A549 (cell line): ENCODE results near the gene MUC12. TPM values are rescaled to one million over a fixed set of nuclear protein-coding genes. Genes with fewer than 3 reads are reported as not detected.
"Not testable (repeated sequence)": the region's sequence is repeated elsewhere in the genome, so short reads cannot be mapped to it uniquely, and the experiment has no call there.

Experiments
- ATAC-seq, 2 experiments: fragments of 200-7000 bp in 1 of 2; fragments of >200 bp in 1 of 2; cut with Nextera tagmentation in 1 of 2; cut with Tn5 transposase in 1 of 2; 3 replicates each; pipeline versions ENCODE4 v1.8.0 to v1.9.1; 2018 to 2020; ENCODE audit warnings: mild to moderate bottlenecking in 1 of 2, moderate library complexity in 1 of 2
- CTCF ChIA-PET: fragments of 300-600 bp; sonication (Branson Sonifier 250); formaldehyde crosslinking; extraction: SDS; loops from one replicate; lab custom pipeline; 2021; ENCODE audit warnings: antibody characterized with exemption, inconsistent platforms; lab: Yijun Ruan, JAX
- POLR2A ChIA-PET: fragments of 350-600 bp; formaldehyde crosslinking; extraction: SDS; loops from one replicate; lab custom pipeline; 2021; ENCODE audit warnings: antibody characterized with exemption, inconsistent platforms; lab: Yijun Ruan, JAX
- DNase-seq, 2 experiments: peaks; one replicate each; pipeline versions ENCODE4 v3.0.0 to v3.0.0-alpha.2; 2011 to 2016; ENCODE audit warnings: low read depth in 1 of 2, low spot score in 1 of 2
- FAIRE-seq: peaks from 2 replicates; lab custom pipeline; 2011; peaks lifted over from hg19 to GRCh38; lab: Jason Lieb, UNC
- H3K27ac ChIP-seq, 2 experiments: fragments of >200 bp; sonication (Bioruptor Twin); formaldehyde crosslinking; 3 replicates each; pipeline ENCODE4 v1.5.1; 2016 to 2017
- H3K4me1 ChIP-seq: fragments of >200 bp; sonication (Bioruptor Twin); formaldehyde crosslinking; 3 replicates; pipeline ENCODE4 v1.6.1; 2016
- H3K4me2 ChIP-seq: fragments of >200 bp; sonication (Bioruptor Twin); formaldehyde crosslinking; 3 replicates; pipeline ENCODE4 v1.6.1; 2016
- H3K4me3 ChIP-seq: fragments of >200 bp; sonication (Bioruptor Twin); formaldehyde crosslinking; 3 replicates; pipeline ENCODE4 v1.5.1; 2016
- H3K9me3 ChIP-seq: fragments of >200 bp; sonication (Bioruptor Twin); formaldehyde crosslinking; 3 replicates; pipeline ENCODE4 v1.6.1; 2016
- CBX8 ChIP-seq: fragments of 200-600 bp; sonication (generic); IDR thresholded peaks from 2 replicates; pipeline ENCODE4 v1.6.1; 2016
- CEBPB ChIP-seq, 2 experiments: fragments of >200 bp in 1 of 2; sonication (Bioruptor Twin) in 1 of 2; formaldehyde crosslinking in 1 of 2; IDR thresholded peaks; 2 replicates each; pipeline ENCODE4 v1.6.1; 2012 to 2016
- CHD4 ChIP-seq: fragments of 200-600 bp; sonication (generic); IDR thresholded peaks from 2 replicates; pipeline ENCODE4 v1.6.1; 2016; ENCODE audit warnings: antibody characterized with exemption, mild to moderate bottlenecking, borderline replicate concordance
- CTCF ChIP-seq: fragments of >200 bp; sonication (Bioruptor Twin); formaldehyde crosslinking; IDR thresholded peaks from 3 replicates; pipeline ENCODE4 v1.5.1; 2016
- ELK1 ChIP-seq: fragments of 150-350 bp; IDR thresholded peaks from 2 replicates; pipeline ENCODE4 v1.6.1; 2014; ENCODE audit warnings: low read depth, mild to moderate bottlenecking, low read length
- FOSB ChIP-seq: fragments of 250-450 bp; sonication (Bioruptor Pico); IDR thresholded peaks from 2 replicates; pipeline ENCODE4 v1.5.0; 2020; ENCODE audit warnings: mild to moderate bottlenecking, moderate library complexity
- HOXA7 ChIP-seq: fragments of 250-450 bp; sonication (Bioruptor Pico); IDR thresholded peaks from 2 replicates; pipeline ENCODE4 v1.5.0; 2020; ENCODE audit warnings: mild to moderate bottlenecking, moderate library complexity
- HOXB5 ChIP-seq: fragments of 250-450 bp; sonication (Bioruptor Pico); IDR thresholded peaks from 2 replicates; pipeline ENCODE4 v1.5.0; 2020; ENCODE audit warnings: mild to moderate bottlenecking, moderate library complexity
- JUN ChIP-seq, 2 experiments: fragments of >200 bp; sonication (Bioruptor Twin); formaldehyde crosslinking; IDR thresholded peaks; 2 replicates in 1 of 2; 3 replicates in 1 of 2; pipeline ENCODE4 v1.6.1; 2016 to 2017
- NR3C1 ChIP-seq: fragments of >200 bp; sonication (Bioruptor Twin); formaldehyde crosslinking; IDR thresholded peaks from 3 replicates; pipeline ENCODE4 v1.6.1; 2017
- PBX3 ChIP-seq: IDR thresholded peaks from 2 replicates; pipeline ENCODE4 v1.6.1; 2012
- PHF8 ChIP-seq: fragments of 200-600 bp; sonication (generic); IDR thresholded peaks from 2 replicates; pipeline ENCODE4 v1.6.1; 2016; ENCODE audit warnings: low read depth, mild to moderate bottlenecking, antibody characterized with exemption, moderate library complexity, borderline replicate concordance
- WGBS: methylation state at CpG from one replicate; pipeline ENCODE4 v1.1.6; 2017; ENCODE audit errors: missing lambda C conversion rate; 5-methylcytosine and 5-hydroxymethylcytosine counted together
- polyA plus RNA-seq, 4 experiments: library from polyadenylated mRNA; depleted of rRNA in 3 of 4; stranded (reverse); fragments of >200 nt; fragmentation: RNase III in 1 of 4; extraction: RNeasy Plus Mini Kit Qiagen cat#74134 plus additional on column Dnase treatment in 1 of 4; gene quantifications; 2 replicates in 3 of 4; 3 replicates in 1 of 4; pipeline ENCODE4 v1.2.3, GENCODE V29; 2011 to 2017

The MUC12 gene
- polyA plus RNA-seq, 2 of the 4 experiments (the other 2 are of a cell fraction): 1.2 to 2.4 TPM

- no peak for TF ChIP-seq CTCF
- no peak for TF ChIP-seq NR3C1
Measured at GRCh38 chr7:101060992-101061391, 91.6 kb downstream of the MUC12 start (continued).

- H3K4me1 ChIP-seq, H3K9me3 ChIP-seq, FAIRE-seq, POLR2A ChIA-PET, H3K4me3 ChIP-seq, H3K27ac ChIP-seq, H3K4me2 ChIP-seq, DNase-seq, ATAC-seq: not testable (repeated sequence)
- CTCF ChIA-PET: interaction anchor here (0.6 to 3.6 kb wide), 5 partner anchors 12 to 358 kb away, joined by 3 to 27 read pairs (median 4); partner anchors contain the start of genes ACHE and POP7
- 57% methylated on average over 9 of the region's 9 CpGs for WGBS
Measured at GRCh38 chr7:101064176-101064550, 94.8 kb downstream of the MUC12 start.

GRCh38 chr7:101065162-101065561, 95.8 kb downstream of the MUC12 start:
- H3K4me3 ChIP-seq, ATAC-seq, H3K9me3 ChIP-seq, DNase-seq, H3K4me2 ChIP-seq, H3K27ac ChIP-seq, FAIRE-seq, POLR2A ChIA-PET, H3K4me1 ChIP-seq: not testable (repeated sequence)
- CTCF ChIA-PET: interaction anchor here (0.8 to 3.6 kb wide), 4 partner anchors 9 to 170 kb away, joined by 3 to 27 read pairs (median 8); partner anchors contain the start of gene ACHE
- WGBS: 15% methylated on average over 3 of the region's 3 CpGs

- FAIRE-seq: no peak
- 43% methylated on average over 15 of the region's 15 CpGs for WGBS
Measured at GRCh38 chr7:101066141-101066832, 96.9 kb downstream of the MUC12 start.

More at GRCh38 chr7:101066141-101066832, 96.9 kb downstream of the MUC12 start:
- TF ChIP-seq CBX8: no peak
- no peak for TF ChIP-seq HOXB5
- TF ChIP-seq HOXA7 (CRISPR knock-in tag): no peak
- TF ChIP-seq PHF8: no peak
- no peak for TF ChIP-seq PBX3
- TF ChIP-seq CEBPB (IDR thresholded peaks at IDR 0.05): no peak
- no peak for TF ChIP-seq CHD4
- no peak for TF ChIP-seq CTCF
- TF ChIP-seq FOSB (CRISPR knock-in tag): no peak
- no peak for TF ChIP-seq JUN (IDR thresholded peaks at IDR 0.05)
- TF ChIP-seq ELK1: no peak
- no peak overlapping the region for H3K4me3 ChIP-seq
- no peaks in the 10 kb centered on the region for H3K9me3 ChIP-seq
- ATAC-seq (no peak), DNase-seq (no peak)
- ChIA-PET POLR2A (no interaction called here), CTCF (interaction anchor here (0.7 to 3.6 kb wide), 7 partner anchors 8 to 177 kb away, joined by 3 to 27 read pairs (median 6); partner anchors contain the start of genes ACHE and UFSP1)
- H3K27ac ChIP-seq: no peak overlapping the region
- no peak overlapping the region for H3K4me2 ChIP-seq
- no peaks in the 10 kb centered on the region for H3K4me1 ChIP-seq
